ENCODE results near the gene ECI1.
"Not testable (repeated sequence)": the region's sequence is repeated elsewhere in the genome, so short reads cannot be mapped to it uniquely, and the experiment has no call there.

ECI1 gene

DNA sequence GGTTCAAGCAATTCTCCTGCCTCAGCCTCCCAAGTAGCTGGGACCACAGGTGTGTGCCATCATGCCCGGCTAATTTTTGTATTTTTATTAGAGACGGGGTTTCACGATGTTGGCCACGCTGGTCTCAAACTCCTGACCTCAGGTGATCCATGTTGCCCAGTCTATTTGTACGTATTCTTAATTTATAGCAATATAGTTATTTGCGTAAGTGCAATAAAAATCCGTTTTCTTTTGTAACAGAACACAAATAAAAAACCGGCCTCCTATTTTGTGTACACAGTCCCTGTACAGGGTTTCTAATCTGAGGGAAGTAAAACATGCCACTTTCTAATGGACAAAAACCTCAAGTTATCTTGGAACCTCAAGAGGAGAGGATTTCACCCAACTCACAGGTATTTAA, 8.9 kb upstream of the ECI1 start:
- DNase-seq (ENCODE audit: low read depth) = no peak
- H3K4me3 ChIP-seq (ENCODE audit: low read depth, low read length) = no peak overlapping the region

DNA sequence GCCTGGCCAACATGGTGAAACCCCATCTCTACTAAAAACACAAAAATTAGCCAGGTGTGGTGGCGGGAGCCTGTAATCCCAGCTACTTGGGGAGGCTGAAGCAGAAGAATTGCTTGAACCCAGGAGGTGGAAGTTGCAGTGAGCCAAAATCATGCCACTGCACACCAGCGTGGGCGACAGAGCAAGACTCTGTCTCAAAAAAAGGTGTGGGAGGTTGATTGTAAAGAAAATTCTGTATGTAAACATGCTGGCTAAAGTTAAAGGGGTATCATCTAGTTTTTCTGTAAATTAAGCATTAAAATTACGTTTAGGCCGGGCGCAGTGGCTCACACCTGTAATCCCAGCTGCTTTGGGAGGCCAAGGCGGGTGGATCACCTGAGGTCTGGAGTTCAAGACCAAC, 7.1 kb upstream of the ECI1 start:
- not testable (repeated sequence) for DNase-seq (ENCODE audit: low read depth); H3K4me3 ChIP-seq (ENCODE audit: low read depth, low read length)

DNA sequence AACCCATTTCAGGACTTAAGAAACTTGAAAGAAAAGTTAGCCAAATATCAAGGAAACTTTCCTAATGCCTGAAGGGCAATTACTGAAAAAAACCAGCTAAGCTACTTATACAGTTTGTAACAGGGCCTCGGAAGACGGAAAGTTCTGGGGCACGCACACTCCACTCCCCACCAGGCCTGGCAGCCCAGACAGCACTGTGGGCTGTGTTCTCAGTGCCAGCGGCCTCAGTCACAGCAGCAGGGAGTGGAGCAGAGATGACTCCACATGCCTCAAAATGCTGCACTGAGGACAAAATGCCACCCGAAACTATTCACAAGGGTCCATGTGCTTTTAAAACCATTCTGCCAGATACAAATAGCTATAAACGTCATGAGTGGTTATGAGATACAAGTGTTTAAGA, 6.3 kb upstream of the ECI1 start:
- H3K4me3 ChIP-seq (ENCODE audit: low read depth, low read length) = no peak overlapping the region
- DNase-seq (ENCODE audit: low read depth) = no peak

DNA sequence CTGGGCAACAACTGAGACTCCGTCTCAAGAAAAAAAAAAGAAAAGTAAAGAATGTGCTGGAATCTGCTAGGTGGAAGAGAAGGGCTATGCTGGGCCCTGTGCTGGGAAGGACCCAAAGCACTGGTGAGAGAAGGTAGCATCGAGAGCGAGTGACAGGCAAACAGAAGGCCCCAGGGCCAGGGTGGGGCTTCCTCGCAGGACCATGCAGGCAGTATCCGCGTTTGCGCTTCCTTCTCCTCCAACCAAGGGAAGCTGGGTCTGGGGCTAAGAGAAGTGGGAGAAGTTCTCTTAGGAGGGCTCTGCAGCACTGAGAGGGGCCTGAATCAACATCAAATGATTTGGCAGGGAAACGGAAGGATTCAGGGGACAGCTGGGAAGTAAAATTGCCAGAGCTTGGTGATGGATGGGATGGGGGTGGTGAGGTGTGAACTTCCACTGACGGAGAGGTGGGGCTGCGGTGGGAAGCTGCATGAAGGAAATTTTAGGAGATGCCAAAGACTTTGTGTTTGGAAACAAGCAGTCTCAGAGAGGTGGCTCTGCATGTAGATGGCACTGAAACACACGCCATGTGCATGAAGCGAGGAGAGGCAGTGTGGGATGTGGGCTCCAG, 5.2 kb upstream of the ECI1 start:
- H3K4me3 ChIP-seq (ENCODE audit: low read depth, low read length) = no peak overlapping the region
- DNase-seq (ENCODE audit: low read depth) = no peak

DNA sequence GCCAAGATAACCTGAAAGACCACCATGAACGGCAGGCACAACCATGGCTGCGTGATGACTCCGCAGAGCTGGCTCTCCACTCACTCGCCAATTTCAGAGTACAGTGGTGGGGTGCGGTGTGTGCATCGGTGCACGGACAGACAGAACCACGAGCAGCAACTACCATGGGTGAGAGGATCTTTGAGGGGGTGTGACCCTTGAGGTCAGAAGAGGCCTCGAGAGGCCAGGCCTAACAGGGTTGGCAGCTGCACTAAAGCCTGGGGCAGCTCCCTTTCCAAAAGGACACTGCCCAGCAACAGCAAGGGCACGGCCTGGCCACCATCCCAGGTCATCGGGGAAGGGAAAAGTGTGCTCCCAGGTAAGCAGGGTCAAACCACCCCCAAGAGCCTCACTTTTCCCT, 1.9 kb upstream of the ECI1 start:
- DNase-seq (ENCODE audit: low read depth) = no peak
- no peak overlapping the region for H3K4me3 ChIP-seq (ENCODE audit: low read depth, low read length)

DNA sequence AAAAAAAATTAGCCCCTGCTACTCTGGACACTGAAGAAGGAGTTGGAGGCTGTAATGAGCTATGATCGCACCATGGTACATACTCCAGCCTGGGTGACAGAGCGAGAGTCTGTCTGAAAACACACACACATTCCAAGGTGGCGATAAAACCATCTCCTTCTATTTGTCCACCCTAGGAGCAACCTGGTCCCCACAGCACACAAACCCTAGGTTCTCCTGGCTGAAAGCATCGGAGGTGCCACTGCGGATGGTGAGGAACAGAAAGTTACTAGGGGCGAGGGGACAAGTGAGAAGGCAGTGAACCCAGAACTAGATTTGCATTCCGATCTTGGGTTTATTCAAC, 1.4 kb upstream of the ECI1 start:
- no peak for DNase-seq (ENCODE audit: low read depth)
- no peak overlapping the region for H3K4me3 ChIP-seq (ENCODE audit: low read depth, low read length)

DNA sequence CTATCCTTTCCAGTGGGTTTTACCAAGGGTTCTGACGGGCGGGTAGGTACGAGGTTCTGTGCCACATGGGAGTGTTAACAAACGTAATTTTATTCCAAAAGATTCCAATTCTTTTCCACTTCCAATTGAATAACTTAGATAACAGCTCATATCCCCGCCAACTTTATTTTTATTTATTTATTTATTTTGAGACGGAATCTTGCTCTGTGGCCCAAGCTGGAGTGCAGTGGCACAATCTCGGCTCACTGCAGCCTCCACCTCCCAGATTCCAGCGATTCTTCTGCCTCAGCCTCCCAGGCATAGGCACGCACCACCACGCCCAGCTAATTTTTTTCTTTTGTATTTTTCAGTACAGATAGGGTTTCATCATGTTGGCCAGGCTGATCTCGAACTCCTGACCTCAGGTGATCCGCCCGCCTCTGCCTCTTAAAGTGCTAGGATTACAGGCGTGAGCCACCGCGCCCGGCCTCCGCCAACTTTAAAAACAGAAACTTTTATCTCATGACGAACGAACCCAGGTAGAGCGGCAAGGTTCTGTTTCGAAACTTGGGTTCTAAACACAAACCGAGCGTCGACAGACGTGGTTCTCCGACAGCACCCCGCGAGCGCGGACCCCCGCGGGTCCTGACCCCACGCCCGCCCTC, 613 bp downstream of the ECI1 start:
- peak overlapping the region; percentile 66 for H3K4me3 ChIP-seq (ENCODE audit: low read depth, low read length)
- DNase-seq (ENCODE audit: low read depth) = no peak

DNA sequence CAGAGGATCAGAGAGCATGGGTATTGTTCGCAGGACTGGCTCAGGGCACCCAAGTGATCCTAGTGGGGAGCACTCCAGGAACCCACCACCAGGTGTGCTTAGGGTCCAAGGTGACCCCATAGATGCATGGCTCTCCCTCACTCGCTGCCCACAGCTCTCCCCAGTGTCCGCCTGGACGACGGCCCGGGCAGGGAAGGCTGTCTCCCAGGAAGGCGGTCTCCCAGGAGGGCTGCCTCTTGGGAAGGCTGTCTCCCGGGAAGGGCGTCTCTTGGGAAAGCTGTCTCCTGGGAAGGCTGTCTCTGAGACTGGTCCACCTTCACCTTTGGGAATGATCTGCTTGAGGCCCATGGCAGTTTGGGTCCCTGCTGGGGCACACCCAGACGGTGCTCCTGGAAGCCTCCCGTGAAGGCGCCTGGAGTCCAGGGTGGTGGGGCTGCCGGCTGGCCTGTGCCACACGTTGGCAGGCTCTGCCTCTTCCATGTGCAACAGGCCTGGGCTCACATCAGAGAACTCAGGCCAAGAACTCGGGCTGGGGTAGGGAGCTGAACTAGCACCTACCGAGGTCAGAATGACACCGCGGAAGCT, 5.0 kb downstream of the ECI1 start:
- H3K4me3 ChIP-seq (ENCODE audit: low read depth, low read length) = no peak overlapping the region
- no peak for DNase-seq (ENCODE audit: low read depth)

DNA sequence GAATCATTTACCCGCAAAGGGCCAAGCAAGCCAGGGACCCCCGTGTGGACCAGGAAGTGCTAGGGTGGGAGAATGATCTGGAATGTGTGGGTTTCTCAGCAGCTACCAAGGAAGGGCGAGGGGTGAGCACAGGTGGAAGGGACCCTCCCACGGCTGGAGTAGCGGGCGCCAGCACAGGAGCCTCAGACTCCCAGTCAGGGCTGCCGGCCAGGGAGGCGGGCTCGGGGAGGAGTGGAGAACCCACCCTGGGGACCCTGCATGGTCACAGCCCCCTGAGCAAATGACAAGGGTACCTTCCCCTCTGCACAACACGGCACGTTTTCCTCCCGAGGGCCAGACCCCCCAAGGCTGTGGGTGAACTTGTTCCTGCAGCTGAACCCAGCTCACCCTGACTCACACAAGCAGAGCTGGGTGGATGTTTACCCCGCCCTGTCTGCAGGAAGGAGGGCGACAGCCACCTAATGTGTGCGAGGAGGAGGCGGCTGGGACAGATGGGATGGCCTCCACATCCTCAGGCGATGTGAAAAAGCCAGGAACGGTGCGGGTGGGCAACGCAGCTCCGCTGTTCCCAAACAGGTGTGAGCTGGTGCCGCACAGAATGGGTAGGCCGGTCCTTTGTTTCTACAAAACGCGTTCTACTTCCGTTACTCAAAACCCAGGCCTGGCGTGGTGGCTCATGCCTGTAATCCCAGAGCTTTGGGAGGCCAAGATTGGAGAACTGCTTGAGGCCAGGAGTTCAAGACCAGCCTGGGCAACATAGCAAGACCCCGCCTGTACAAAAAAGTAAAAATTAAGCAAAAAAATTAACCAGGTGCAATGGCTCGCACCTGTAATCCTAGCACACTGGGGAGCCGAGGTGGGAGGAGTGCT, 6.2 kb downstream of the ECI1 start:
- DNase-seq (ENCODE audit: low read depth) = no peak
- no peak overlapping the region for H3K4me3 ChIP-seq (ENCODE audit: low read depth, low read length)

DNA sequence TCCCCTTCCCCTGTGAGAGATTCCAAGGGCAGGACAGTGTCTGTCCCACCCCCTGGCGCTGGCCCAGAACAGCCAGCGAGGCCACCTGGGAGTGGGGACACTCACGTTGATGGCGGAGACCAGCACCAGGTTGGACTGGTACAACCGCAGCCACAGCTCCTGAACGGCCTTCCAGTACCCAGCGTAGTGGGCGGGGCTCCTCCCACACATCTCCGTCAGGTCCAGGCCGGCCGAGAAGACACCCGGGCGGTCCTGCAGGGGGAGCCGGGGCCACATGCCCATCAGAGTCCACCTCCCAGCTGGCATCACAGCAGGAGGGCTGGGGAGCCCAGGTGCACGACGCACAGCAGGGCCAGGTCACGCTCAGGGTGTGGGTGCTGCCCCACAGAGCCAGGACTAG, 7.1 kb downstream of the ECI1 start:
- H3K4me3 ChIP-seq (ENCODE audit: low read depth, low read length) = no peak overlapping the region
- DNase-seq (ENCODE audit: low read depth) = no peak

DNA sequence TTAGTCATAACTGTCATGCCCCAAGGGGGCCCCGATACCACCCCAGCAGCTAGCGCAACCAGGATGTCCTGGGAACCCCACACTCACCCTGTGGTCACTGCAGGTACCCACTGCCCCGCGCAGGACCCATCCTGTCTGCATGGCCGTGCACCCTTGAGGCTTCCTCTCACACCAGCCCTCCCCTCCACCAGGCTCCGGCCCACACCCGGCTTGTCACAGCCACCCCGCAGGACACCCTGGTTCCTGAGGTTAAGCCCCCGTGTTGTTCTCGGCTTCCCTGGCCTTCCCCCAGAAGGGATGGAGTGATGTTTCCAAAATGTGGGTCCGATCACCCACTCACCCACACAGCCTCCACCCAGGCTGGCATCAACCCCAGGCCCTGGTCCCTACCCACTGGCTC, 7.6 kb downstream of the ECI1 start:
- H3K4me3 ChIP-seq (ENCODE audit: low read depth, low read length) = no peak overlapping the region
- no peak for DNase-seq (ENCODE audit: low read depth)

DNA sequence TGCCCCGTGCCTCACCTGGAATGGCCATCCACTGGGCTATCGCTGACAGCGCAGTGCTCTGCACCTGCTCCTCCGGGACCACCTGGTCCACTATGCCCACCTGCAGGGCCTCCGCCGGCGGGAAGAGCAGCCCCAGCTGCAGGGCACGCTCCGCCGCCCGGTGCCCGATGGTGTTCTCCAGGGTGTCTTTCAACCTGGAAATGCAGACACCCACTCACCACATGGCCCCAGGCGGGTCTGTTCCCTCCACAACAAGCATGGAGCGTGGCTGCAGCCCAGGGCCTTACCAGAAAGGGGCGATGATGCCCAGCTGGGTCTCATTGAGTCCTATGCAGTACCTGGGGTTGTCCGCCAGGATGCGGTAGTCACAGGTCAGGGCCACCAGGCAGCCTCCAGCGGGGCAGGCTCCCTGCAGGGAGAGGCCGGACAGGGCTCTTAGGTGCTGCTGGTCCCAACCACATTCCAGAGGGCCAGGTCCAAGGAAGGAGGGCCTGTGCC, 8.3 kb downstream of the ECI1 start:
- DNase-seq (ENCODE audit: low read depth) = no peak
- H3K4me3 ChIP-seq (ENCODE audit: low read depth, low read length) = no peak overlapping the region

DNA sequence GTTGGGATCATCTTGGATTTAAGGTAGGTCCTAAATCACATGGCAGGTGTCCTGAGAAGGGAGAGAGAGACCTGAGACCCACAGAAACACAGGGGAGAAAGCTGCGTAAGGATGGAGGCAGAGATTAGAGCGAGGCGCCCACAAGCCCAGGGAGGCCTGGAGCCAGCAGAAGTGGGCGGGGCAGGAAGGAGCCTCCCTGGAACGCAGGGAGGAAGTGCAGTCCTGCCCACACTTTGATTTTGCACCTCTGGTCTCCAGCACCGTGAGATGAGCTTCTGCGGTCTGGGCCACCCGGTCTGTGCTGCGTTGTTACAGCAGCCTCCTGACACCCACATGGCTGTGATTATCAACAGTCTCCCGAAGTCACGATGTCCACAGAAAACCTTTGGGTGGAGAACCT, 8.8 kb downstream of the ECI1 start:
- H3K4me3 ChIP-seq (ENCODE audit: low read depth, low read length) = no peak overlapping the region
- no peak for DNase-seq (ENCODE audit: low read depth)

DNA sequence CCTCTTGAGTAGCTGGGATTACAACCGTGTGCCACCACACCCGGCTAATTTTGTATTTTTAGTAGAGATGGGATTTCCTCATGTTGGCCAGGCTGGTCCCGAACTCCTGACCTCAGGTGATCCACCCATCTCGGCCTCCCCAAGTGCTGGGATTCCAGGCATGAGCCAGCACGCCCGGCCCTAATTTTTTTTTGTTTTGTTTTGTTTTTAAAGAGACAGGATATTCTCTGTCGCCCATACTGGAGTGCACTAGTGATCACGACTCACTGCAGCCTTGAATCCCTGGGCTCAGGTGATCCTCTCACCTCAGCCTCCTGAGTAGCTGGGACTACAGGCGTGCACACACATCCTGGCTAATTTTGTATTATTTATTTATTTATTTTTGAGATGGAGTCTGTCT, 11.1 kb downstream of the ECI1 start:
- DNase-seq (ENCODE audit: low read depth); H3K4me3 ChIP-seq (ENCODE audit: low read depth, low read length): not testable (repeated sequence)

DNA sequence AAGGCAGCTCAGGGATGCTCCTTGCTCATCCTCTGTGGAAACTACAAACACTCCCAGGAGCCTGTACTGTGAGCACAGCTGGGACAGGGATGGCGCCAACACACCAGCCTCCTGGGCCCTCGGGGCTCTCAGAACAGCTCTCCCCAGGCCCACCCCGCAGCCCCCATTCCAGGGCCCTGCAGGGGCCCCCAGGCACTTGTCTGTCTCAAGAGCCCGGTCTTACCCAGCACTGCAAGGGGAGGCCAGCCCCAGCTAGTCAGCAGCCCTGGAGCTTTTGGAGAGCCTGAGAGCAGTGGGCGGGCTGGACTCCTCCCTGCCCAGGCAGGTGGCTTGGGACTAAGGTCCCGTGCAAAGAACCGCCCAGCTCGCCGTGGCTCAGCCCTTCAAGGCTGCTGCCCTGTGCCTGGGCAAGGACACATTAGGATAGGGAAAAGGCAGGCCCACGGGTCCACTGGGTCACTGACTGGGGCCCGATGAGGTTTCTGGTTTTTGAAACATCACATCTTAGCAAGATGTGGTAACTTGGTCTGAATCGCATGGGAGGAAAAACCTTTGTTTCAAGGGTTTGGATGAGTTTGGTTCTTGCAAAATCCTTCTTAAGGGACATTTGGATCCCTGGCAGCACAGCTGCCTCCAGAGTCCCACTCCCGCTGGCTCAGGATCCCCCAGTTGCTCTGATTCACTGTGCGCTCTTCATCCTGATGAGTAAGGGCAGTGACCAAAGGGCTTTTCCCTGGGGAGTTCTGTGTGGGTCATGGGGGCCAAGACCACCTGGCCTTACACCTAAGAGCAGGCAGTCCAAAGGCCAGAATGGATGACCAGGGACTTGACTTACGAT, 12.3 kb downstream of the ECI1 start:
- no peak overlapping the region for H3K4me3 ChIP-seq (ENCODE audit: low read depth, low read length)
- DNase-seq (ENCODE audit: low read depth) = no peak

DNA sequence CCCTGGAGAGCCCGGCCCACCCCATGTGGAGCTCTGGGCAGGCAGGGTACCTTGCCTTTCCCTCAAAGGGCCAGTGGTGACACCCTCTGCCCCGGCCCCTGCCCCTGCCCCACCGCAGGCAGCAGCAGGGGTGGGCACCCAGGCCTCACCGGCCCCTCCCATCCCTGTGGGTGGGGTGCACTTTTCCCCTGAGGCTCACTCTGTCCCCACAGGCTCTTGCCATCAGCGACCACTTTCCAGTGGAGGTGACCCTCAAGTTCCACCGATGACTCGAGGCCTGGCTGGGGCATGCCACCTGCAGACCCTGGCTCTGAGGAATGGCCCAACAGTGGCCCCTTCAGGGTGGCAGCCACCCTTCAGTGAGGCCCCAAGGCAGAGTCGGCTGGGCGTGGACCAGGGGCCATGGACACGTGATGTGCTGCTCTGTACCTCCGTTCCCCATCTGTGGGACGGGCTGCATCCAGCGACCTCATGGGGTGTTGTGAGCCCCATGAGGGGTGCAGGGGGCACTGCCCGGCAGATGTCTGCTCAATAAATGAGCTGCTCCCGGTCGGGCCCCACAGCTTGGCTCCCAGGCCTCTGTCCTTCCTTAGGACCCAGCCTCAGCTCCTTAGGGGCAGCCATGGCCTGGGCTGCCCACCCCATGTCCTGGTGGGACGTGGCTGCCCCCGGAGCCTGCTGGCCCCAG, 13.1 kb downstream of the ECI1 start:
- DNase-seq (ENCODE audit: low read depth) = no peak
- H3K4me3 ChIP-seq (ENCODE audit: low read depth, low read length) = no peak overlapping the region

DNA sequence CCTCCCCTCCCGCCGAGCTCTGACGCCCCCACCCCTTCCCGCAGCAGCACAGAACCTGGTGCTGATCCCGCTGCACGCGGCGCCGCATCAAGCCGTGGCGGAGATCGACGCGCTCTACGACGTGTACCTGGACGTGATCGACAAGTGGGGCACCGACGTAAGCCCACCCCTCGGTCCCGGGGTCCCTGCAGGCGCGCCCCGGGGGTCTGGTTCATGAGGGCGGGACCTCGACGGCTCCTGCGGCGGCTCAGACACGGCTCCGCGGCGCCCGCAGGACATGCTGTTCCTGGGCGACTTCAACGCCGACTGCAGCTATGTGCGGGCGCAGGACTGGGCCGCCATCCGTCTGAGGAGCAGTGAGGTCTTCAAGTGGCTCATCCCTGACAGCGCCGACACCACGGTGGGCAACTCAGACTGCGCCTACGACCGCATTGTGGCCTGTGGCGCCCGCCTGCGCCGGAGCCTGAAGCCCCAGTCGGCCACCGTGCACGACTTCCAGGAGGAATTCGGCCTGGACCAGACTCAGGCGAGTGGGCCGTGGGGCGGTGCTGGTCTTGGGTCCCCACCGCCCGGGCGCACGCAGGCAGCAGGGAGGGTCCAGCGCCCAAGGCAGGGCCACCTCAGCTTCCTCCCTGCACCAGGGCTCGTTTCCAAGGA, 13.8 kb downstream of the ECI1 start:
- H3K4me3 ChIP-seq (ENCODE audit: low read depth, low read length) = no peak overlapping the region
- no peak for DNase-seq (ENCODE audit: low read depth)

DNA sequence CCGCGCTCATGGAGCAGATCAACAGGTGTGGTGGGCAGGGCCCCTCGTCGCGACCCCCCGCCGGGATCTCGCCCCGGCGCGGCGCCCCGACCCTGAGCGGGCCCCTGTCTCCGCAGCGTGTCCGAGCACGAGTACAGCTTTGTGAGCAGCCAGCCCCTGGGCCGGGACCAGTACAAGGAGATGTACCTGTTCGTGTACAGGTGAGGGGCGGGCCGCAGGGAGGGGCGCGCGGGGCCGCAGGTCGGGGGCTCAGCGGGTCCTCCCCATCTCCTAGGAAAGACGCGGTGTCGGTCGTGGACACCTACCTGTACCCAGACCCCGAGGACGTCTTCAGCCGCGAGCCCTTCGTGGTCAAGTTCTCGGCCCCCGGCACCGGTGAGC, 14.3 kb downstream of the ECI1 start:
- no peak for DNase-seq (ENCODE audit: low read depth)
- H3K4me3 ChIP-seq (ENCODE audit: low read depth, low read length) = peak overlapping the region; percentile 41

Data from skeletal muscle cell (primary cell).